Type B pancreatic cell (in vitro differentiated cells): Measurements from ENCODE around the gene HINFP. TPM values are rescaled to one million over a fixed set of nuclear protein-coding genes. Genes with fewer than 3 reads are reported as not detected.
A peak's percentile ranks its signal among the peaks of the same experiment; 100 is the strongest.
"Not testable (repeated sequence)": the region's sequence is repeated elsewhere in the genome, so short reads cannot be mapped to it uniquely, and the experiment has no call there.

ENCODE experiments used
- DNase-seq: peaks from one replicate; pipeline ENCODE4 v3.0.0; 2021; ENCODE audit warnings: mixed read lengths; ENCODE audit not compliant: unreplicated experiment; ENCODE audit errors: extremely low spot score
- H3K27ac Mint-ChIP-seq: 2 replicates; pipeline ENCODE4 v1.8.0; 2021; ENCODE audit warnings: mild to moderate bottlenecking, mixed read lengths
- H3K27me3 Mint-ChIP-seq: 2 replicates; pipeline ENCODE4 v1.8.0; 2021; ENCODE audit warnings: mixed read lengths
- H3K36me3 Mint-ChIP-seq: 2 replicates; pipeline ENCODE4 v1.8.0; 2021; ENCODE audit warnings: mixed read lengths
- H3K4me1 Mint-ChIP-seq: one replicate; pipeline ENCODE4 v1.8.0; 2021; ENCODE audit warnings: mixed read lengths; ENCODE audit not compliant: unreplicated experiment
- H3K4me3 Mint-ChIP-seq: 2 replicates; pipeline ENCODE4 v1.8.0; 2021; ENCODE audit warnings: mild to moderate bottlenecking, mixed read lengths
- H3K9me3 Mint-ChIP-seq: 2 replicates; pipeline ENCODE4 v1.8.0; 2021; ENCODE audit warnings: mixed read lengths
- CTCF ChIP-seq: fragments of 200-600 bp; sonication (generic); conservative IDR thresholded peaks from 2 replicates; pipeline ENCODE4 v1.5.0; 2021; ENCODE audit warnings: antibody characterized with exemption, mild to moderate bottlenecking
- total RNA-seq: library from RNA; stranded (reverse); gene quantifications from 2 replicates; pipeline ENCODE4 v1.2.1, GENCODE V29; 2021; ENCODE audit warnings: low replicate concordance

The HINFP gene
- total RNA-seq, 1 donor from 2014 or later, result 33.0 TPM

GRCh38 chr11:119158467-119158866, 37.1 kb downstream of the HINFP start:
- no peak overlapping the region for H3K4me3 Mint-ChIP-seq
- peaks cover 36% of the 10 kb centered on the region for H3K27me3 Mint-ChIP-seq
- no peaks in the 10 kb centered on the region for H3K9me3 Mint-ChIP-seq
- H3K36me3 Mint-ChIP-seq, result no peaks in the 10 kb centered on the region
- no peak for DNase-seq
- H3K4me1 Mint-ChIP-seq, result no peaks in the 10 kb centered on the region
- TF ChIP-seq CTCF, result no peak
- H3K27ac Mint-ChIP-seq, result no peak overlapping the region

GRCh38 chr11:119160151-119160550, 38.8 kb downstream of the HINFP start:
- peaks cover 26% of the 10 kb centered on the region for H3K27me3 Mint-ChIP-seq
- no peak for TF ChIP-seq CTCF

GRCh38 chr11:119161871-119162270, 40.5 kb downstream of the HINFP start:
- no peaks in the 10 kb centered on the region for H3K9me3 Mint-ChIP-seq
- H3K4me1 Mint-ChIP-seq, result no peaks in the 10 kb centered on the region
- H3K36me3 Mint-ChIP-seq, result no peaks in the 10 kb centered on the region
- H3K27ac Mint-ChIP-seq, result no peak overlapping the region
- H3K27me3 Mint-ChIP-seq, result peaks cover 18% of the 10 kb centered on the region
- DNase-seq, result no peak
- TF ChIP-seq CTCF, result no peak
- no peak overlapping the region for H3K4me3 Mint-ChIP-seq

More at GRCh38 chr11:119160151-119160550, 38.8 kb downstream of the HINFP start:
- Mint-ChIP-seq H3K36me3 (no peaks in the 10 kb centered on the region), H3K4me3 (no peak overlapping the region), H3K27ac (no peak overlapping the region), H3K9me3 (no peaks in the 10 kb centered on the region), H3K4me1 (no peaks in the 10 kb centered on the region)
- no peak for DNase-seq

GRCh38 chr11:119166368-119167076, 45.1 kb downstream of the HINFP start:
- no peak overlapping the region for H3K4me3 Mint-ChIP-seq
- H3K4me1 Mint-ChIP-seq, result peaks cover 7% of the 10 kb centered on the region
- no peak for TF ChIP-seq CTCF
- no peaks in the 10 kb centered on the region for H3K9me3 Mint-ChIP-seq
- H3K36me3 Mint-ChIP-seq, result no peaks in the 10 kb centered on the region
- no peak for DNase-seq
- H3K27me3 Mint-ChIP-seq, result peaks cover 5% of the 10 kb centered on the region
- H3K27ac Mint-ChIP-seq, result peak overlapping the region; percentile 50

- H3K27me3 Mint-ChIP-seq, H3K4me3 Mint-ChIP-seq, H3K36me3 Mint-ChIP-seq, H3K4me1 Mint-ChIP-seq, H3K9me3 Mint-ChIP-seq, DNase-seq: not testable (repeated sequence)
- H3K27ac Mint-ChIP-seq, result peak overlapping the region; percentile 50
These were observed 45.7 kb downstream of the HINFP start for GRCh38 chr11:119167077-119167458.

- Mint-ChIP-seq H3K9me3 (no peaks in the 10 kb centered on the region), H3K27ac (peak overlapping the region; percentile 71), H3K27me3 (no peaks in the 10 kb centered on the region), H3K4me1 (peaks cover 7% of the 10 kb centered on the region), H3K36me3 (no peaks in the 10 kb centered on the region), H3K4me3 (peak overlapping the region; percentile 79)
- TF ChIP-seq CTCF, result no peak
- DNase-seq, result no peak
These were observed 46.6 kb downstream of the HINFP start for GRCh38 chr11:119167933-119168332.
